Ovary (tissue), 9 donors: ENCODE measurements around the gene SPATA31C2. TPM values are rescaled to one million over a fixed set of nuclear protein-coding genes. Genes with fewer than 3 reads are reported as not detected.

Source experiments
- DNase-seq, 5 donors: peaks; one replicate each; pipeline ENCODE4 v3.0.0-alpha.2; 2019 to 2020
- H3K27ac ChIP-seq, 2 donors: fragments of 200-600 bp; one replicate each; pipeline versions ENCODE4 v1.5.1 to v1.8.0; 2019 to 2022
- H3K27me3 ChIP-seq: fragments of 200-600 bp; one replicate; pipeline ENCODE4 v1.8.0; 2022
- H3K36me3 ChIP-seq: fragments of 200-600 bp; sonication (generic); one replicate; pipeline ENCODE4 v1.5.1; 2019
- H3K4me1 ChIP-seq: one replicate; pipeline ENCODE4 v1.8.1; 2013; ENCODE audit warnings: mild to moderate bottlenecking, moderate library complexity; ENCODE audit not compliant: insufficient read depth
- H3K4me3 ChIP-seq: fragments of 200-600 bp; sonication (generic); one replicate; pipeline ENCODE4 v1.5.1; 2017
- H3K9me3 ChIP-seq, 2 donors: fragments of 200-600 bp in 1 of 2; sonication (generic) in 1 of 2; one replicate each; pipeline versions ENCODE4 v1.5.1 to v1.8.1; 2013 to 2019; ENCODE audit warnings: mild to moderate bottlenecking in 1 of 2, moderate library complexity in 1 of 2
- EP300 ChIP-seq: sonication (generic); formaldehyde crosslinking; IDR thresholded peaks from one replicate; pipeline ENCODE4 v1.6.1; 2017; ENCODE audit warnings: antibody characterized with exemption
- POLR2A ChIP-seq: fragments of 450-650 bp; IDR thresholded peaks from one replicate; pipeline ENCODE4 v1.6.1; 2017; ENCODE audit warnings: antibody characterized with exemption, mild to moderate bottlenecking, moderate library complexity
- WGBS, 3 donors: extraction: QIAGEN DNeasy Blood & Tissue Kit in 1 of 3; methylation state at CpG; one replicate each; pipeline versions ENCODE4 v1.1.5 to v1.1.7; 2013 to 2017; 5-methylcytosine and 5-hydroxymethylcytosine counted together
- intact Hi-C, 4 donors: fragments of 100-400 bp; cut with DNase I; formaldehyde crosslinking; loops; one replicate each; pipeline versions ENCODE4 v1.11.0 to v1.15.1; 2022 to 2023
- polyA plus RNA-seq, 2 donors: library from polyadenylated mRNA; stranded (reverse); fragments of 200-250 nt in 1 of 2; fragments of 350-450 nt in 1 of 2; fragmentation: Illumina TruSeq in 1 of 2; extraction: RNeasy Lipid Tissue Mini Kit (QIAGEN cat#74804) in 1 of 2; gene quantifications; one replicate each; pipeline ENCODE4 v1.2.3, GENCODE V29; 2013 to 2014
- total RNA-seq, 7 donors: library from RNA; depleted of rRNA in 2 of 7; stranded (reverse); fragments of >200 nt in 2 of 7; fragmentation: NEBNext Ultra II Directional in 3 of 7; extraction: Animal tissue kit (Norgen Biotek cat#: 25700) in 3 of 7; gene quantifications; one replicate each; pipeline versions ENCODE4 v1.1.0 to v1.2.4, GENCODE V29; 2016 to 2023
- TF ChIP-seq, protein P1 (sequence below), 3 donors: fragments of 450-650 bp in 2 of 3; fragments of 200-600 bp in 1 of 3; IDR thresholded peaks; one replicate each; pipeline versions ENCODE4 v1.5.1 to v1.8.0; 2016 to 2022; ENCODE audit warnings: antibody characterized with exemption in 3 of 3, mild to moderate bottlenecking in 1 of 3
- donor health status: DM: no; HTN: no; CAD: no; lungs with moderate emphysema.
- donor health status: DM: no; HTN: no; CAD: no.
- donor health status: Bipolar disorder and iron deficiency.
- donor health status: DM: yes; HTN: yes; CAD: no.
- donor health status: DM: no; HTN: no; CAD: no.
- donor health status: DM: yes; HTN: yes; CAD: no.

SPATA31C2 gene
- total and polyA plus RNA-seq, 9 donors, result 0.01 to 0.34 (median 0.08) TPM; not detected in 4

- Histone ChIP-seq H3K9me3 (no peaks in the 10 kb centered on the region), H3K4me3 (no peak overlapping the region), H3K27me3 (no peaks in the 10 kb centered on the region), H3K4me1 (no peaks in the 10 kb centered on the region), H3K27ac (no peak overlapping the region), H3K36me3 (no peaks in the 10 kb centered on the region)
- no peak for DNase-seq
- intact Hi-C loops, result no loop called here
- WGBS, 3 donors, result 64 to 93% (median 89%) methylated on average over 3 of the region's 3 CpGs
- TF ChIP-seq POLR2A (no peak), EP300 (no peak)
- TF ChIP-seq, protein P1, sequence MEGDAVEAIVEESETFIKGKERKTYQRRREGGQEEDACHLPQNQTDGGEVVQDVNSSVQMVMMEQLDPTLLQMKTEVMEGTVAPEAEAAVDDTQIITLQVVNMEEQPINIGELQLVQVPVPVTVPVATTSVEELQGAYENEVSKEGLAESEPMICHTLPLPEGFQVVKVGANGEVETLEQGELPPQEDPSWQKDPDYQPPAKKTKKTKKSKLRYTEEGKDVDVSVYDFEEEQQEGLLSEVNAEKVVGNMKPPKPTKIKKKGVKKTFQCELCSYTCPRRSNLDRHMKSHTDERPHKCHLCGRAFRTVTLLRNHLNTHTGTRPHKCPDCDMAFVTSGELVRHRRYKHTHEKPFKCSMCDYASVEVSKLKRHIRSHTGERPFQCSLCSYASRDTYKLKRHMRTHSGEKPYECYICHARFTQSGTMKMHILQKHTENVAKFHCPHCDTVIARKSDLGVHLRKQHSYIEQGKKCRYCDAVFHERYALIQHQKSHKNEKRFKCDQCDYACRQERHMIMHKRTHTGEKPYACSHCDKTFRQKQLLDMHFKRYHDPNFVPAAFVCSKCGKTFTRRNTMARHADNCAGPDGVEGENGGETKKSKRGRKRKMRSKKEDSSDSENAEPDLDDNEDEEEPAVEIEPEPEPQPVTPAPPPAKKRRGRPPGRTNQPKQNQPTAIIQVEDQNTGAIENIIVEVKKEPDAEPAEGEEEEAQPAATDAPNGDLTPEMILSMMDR (IDR thresholded peaks at IDR 0.05), result no peak
Measured at GRCh38 chr9:88168564-88168963, 30.3 kb upstream of the SPATA31C2 start.

DNA sequence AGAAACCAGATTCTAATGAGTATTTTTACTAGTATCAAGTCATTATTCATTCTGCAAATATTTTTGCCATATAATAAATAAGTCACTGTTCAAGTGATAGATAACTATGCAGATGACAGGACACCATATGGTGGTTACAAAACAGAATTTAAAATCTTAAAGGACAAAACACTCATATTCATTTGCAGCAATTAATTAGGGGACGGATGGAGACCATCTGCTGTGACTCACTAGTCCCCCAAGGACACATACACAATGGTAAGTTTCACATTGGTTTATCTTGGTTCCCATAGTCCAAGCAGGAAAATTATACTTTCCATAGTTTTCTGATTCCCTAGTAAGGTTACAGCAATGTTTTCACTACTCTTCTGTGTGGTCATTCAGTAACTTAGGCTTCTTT lies 28.4 kb upstream of the SPATA31C2 start:
- no peaks in the 10 kb centered on the region for H3K36me3 ChIP-seq
- intact Hi-C loops, result no loop called here

GRCh38 chr9:88164850-88165249 lies 26.6 kb upstream of the SPATA31C2 start:
- Histone ChIP-seq H3K4me3 (no peak overlapping the region), H3K27me3 (no peaks in the 10 kb centered on the region), H3K36me3 (no peaks in the 10 kb centered on the region), H3K9me3 (no peaks in the 10 kb centered on the region), H3K4me1 (no peaks in the 10 kb centered on the region), H3K27ac (no peak overlapping the region)
- intact Hi-C loops, result no loop called here
- DNase-seq, result no peak
- WGBS, 3 donors, result 48 to 58% (median 50%) methylated on average over 3 of the region's 3 CpGs
- TF ChIP-seq, protein P1 (IDR thresholded peaks at IDR 0.05), result no peak
- no peak for TF ChIP-seq EP300
- TF ChIP-seq POLR2A, result no peak

More for the DNA sequence above, 28.4 kb upstream of the SPATA31C2 start:
- no peak overlapping the region for H3K4me3 ChIP-seq
- no peak overlapping the region for H3K27ac ChIP-seq
- no peaks in the 10 kb centered on the region for H3K27me3 ChIP-seq
- H3K4me1 ChIP-seq, result no peaks in the 10 kb centered on the region
- TF ChIP-seq, protein P1 (IDR thresholded peaks at IDR 0.05), result no peak
- TF ChIP-seq EP300, result no peak
- no peak for TF ChIP-seq POLR2A
- no peak for DNase-seq
- H3K9me3 ChIP-seq, result no peaks in the 10 kb centered on the region
- WGBS, 3 donors, result 36 to 72% (median 50%) methylated on average over 1 of the region's 1 CpG

DNA sequence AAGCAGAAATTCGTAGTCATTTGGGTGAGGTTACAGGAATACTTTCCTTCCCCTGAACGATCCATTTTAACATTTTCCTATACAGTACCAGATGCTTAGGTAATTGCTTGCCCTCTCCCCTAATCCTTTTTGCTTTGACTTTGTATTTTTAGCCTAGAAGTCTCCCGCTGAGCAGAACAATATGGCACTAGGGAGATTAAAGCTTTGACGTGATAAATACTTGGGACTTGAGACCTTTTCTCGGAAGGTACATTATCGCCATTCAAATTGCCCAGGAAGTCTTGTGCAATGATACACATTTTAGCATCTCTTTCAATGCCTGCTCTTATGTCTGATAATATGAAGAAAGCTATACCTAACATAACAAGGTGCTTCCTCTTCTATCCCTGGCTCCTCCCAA lies 22.9 kb upstream of the SPATA31C2 start:
- WGBS, 3 donors, result 82 to 85% (median 83%) methylated on average over 6 of the region's 6 CpGs
- no peak for DNase-seq
- intact Hi-C loops, result no loop called here
- Histone ChIP-seq H3K4me1 (no peaks in the 10 kb centered on the region), H3K4me3 (no peak overlapping the region), H3K27me3 (no peaks in the 10 kb centered on the region), H3K27ac (no peak overlapping the region), H3K36me3 (no peaks in the 10 kb centered on the region), H3K9me3 (no peaks in the 10 kb centered on the region)
- no peak for TF ChIP-seq POLR2A
- TF ChIP-seq EP300, result no peak
- TF ChIP-seq, protein P1 (IDR thresholded peaks at IDR 0.05), result no peak
